SK-N-SH (cell line): Measurements from ENCODE around the gene SYNGR1. TPM values are rescaled to one million over a fixed set of nuclear protein-coding genes. Genes with fewer than 3 reads are reported as not detected.

Experiments used
- CTCF ChIA-PET: fragments of 300-600, 350-600 bp; formaldehyde crosslinking; extraction: SDS; loops from one replicate; lab custom pipeline; 2021; lab: Yijun Ruan, JAX
- POLR2A ChIA-PET: fragments of 350-600 bp; sonication (Branson Sonifier 250); formaldehyde crosslinking; extraction: SDS; loops from one replicate; lab custom pipeline; 2020; ENCODE audit warnings: antibody characterized with exemption, inconsistent platforms; lab: Yijun Ruan, JAX
- DNase-seq: peaks from one replicate; pipeline ENCODE4 v3.0.0; 2012
- H2AFZ ChIP-seq: fragments of 200-600 bp; sonication (generic); 2 replicates; pipeline ENCODE4 v1.8.1; 2016; ENCODE audit warnings: antibody characterized with exemption, mild to moderate bottlenecking, low read depth
- H3F3A ChIP-seq: fragments of 200-600 bp; sonication (generic); replicated peaks from 2 replicates; pipeline ENCODE3; 2016; ENCODE audit warnings: antibody characterized with exemption, mild to moderate bottlenecking; ENCODE audit not compliant: insufficient read depth
- H3K27ac ChIP-seq, 2 experiments: fragments of 200-500 bp in 1 of 2; fragments of 200-600 bp in 1 of 2; sonication (Bioruptor generic) in 1 of 2; sonication (generic), shearing (Covaris generic) in 1 of 2; 2 replicates each; pipeline versions ENCODE4 v1.5.1 to v1.6.1; 2014 to 2016; ENCODE audit warnings: low read depth in 2 of 2, inconsistent platforms in 1 of 2, low read length in 1 of 2, mild to moderate bottlenecking in 1 of 2, mixed read lengths in 1 of 2
- H3K27me3 ChIP-seq: fragments of 200-600 bp; sonication (generic), shearing (Covaris generic); 2 replicates; pipeline ENCODE4 v1.6.1; 2016; ENCODE audit warnings: mixed run types; ENCODE audit not compliant: insufficient read depth
- H3K36me3 ChIP-seq, 2 experiments: fragments of 200-500 bp in 1 of 2; fragments of 200-600 bp in 1 of 2; sonication (Bioruptor generic) in 1 of 2; sonication (generic) in 1 of 2; replicated peaks in 1 of 2; 2 replicates each; pipeline versions ENCODE3 to v1.5.1; 2014 to 2016; ENCODE audit warnings: low read length in 1 of 2, mild to moderate bottlenecking in 1 of 2; ENCODE audit not compliant: insufficient read depth in 2 of 2, control insufficient read depth in 1 of 2
- H3K4me1 ChIP-seq, 2 experiments: fragments of 200-500 bp in 1 of 2; fragments of 200-600 bp in 1 of 2; sonication (Bioruptor generic) in 1 of 2; sonication (generic), shearing (Covaris generic) in 1 of 2; 2 replicates each; pipeline versions ENCODE4 v1.5.1 to v1.6.1; 2014 to 2016; ENCODE audit warnings: low read depth in 1 of 2, low read length in 1 of 2, mixed run types in 1 of 2; ENCODE audit not compliant: insufficient read depth in 2 of 2, control insufficient read depth in 1 of 2
- H3K4me2 ChIP-seq: fragments of 200-600 bp; sonication (generic), shearing (Covaris generic); 2 replicates; pipeline ENCODE4 v1.6.1; 2017; ENCODE audit warnings: mixed run types
- H3K4me3 ChIP-seq, 2 experiments: fragments of 200-500 bp in 1 of 2; fragments of 200-600 bp in 1 of 2; sonication (Bioruptor generic) in 1 of 2; sonication (generic), shearing (Covaris generic) in 1 of 2; 2 replicates each; pipeline versions ENCODE4 v1.5.1 to v1.8.1; 2014 to 2016; ENCODE audit warnings: low read depth in 2 of 2, inconsistent platforms in 1 of 2, low read length in 1 of 2, mild to moderate bottlenecking in 1 of 2, mixed read lengths in 1 of 2, moderate library complexity in 1 of 2
- H3K79me2 ChIP-seq: fragments of 200-600 bp; sonication (generic); 2 replicates; pipeline ENCODE4 v1.8.1; 2017; ENCODE audit warnings: mild to moderate bottlenecking; ENCODE audit not compliant: insufficient read depth
- H3K9ac ChIP-seq: fragments of 200-600 bp; sonication (generic); 2 replicates; pipeline ENCODE4 v1.6.1; 2017; ENCODE audit warnings: mixed run types
- H3K9me2 ChIP-seq: fragments of 200-600 bp; sonication (generic); 2 replicates; pipeline ENCODE4 v1.6.1; 2017; ENCODE audit warnings: mixed run types
- H3K9me3 ChIP-seq: fragments of 200-600 bp; sonication (generic); 2 replicates; pipeline ENCODE4 v1.6.1; 2017; ENCODE audit warnings: mixed run types, mild to moderate bottlenecking, moderate library complexity
- H4K20me1 ChIP-seq: fragments of 200-600 bp; sonication (generic); 2 replicates; pipeline ENCODE4 v1.6.1; 2017; ENCODE audit warnings: mild to moderate bottlenecking, mixed run types; ENCODE audit not compliant: insufficient read depth
- CHD2 ChIP-seq: fragments of 150-350 bp; IDR thresholded peaks from 2 replicates; pipeline ENCODE4 v1.6.1; 2018; ENCODE audit warnings: low read length; ENCODE audit not compliant: partially characterized antibody
- ELF1 ChIP-seq: IDR thresholded peaks from 2 replicates; pipeline ENCODE4 v1.4.0; 2012
- EZH2phosphoT487 ChIP-seq: fragments of 200-600 bp; sonication (generic); IDR thresholded peaks from 2 replicates; pipeline ENCODE4 v1.6.1; 2017; ENCODE audit warnings: low read depth, mixed run types, mild to moderate bottlenecking, antibody characterized with exemption, moderate library complexity, borderline replicate concordance
- FOSL2 ChIP-seq: IDR thresholded peaks from 2 replicates; pipeline ENCODE4 v1.4.0; 2012; ENCODE audit warnings: low read depth, mild to moderate bottlenecking, moderate library complexity, borderline replicate concordance
- FOXJ3 ChIP-seq: sonication (generic); formaldehyde crosslinking; IDR thresholded peaks from 2 replicates; pipeline ENCODE4 v1.5.1; 2020; ENCODE audit warnings: mild to moderate bottlenecking, missing genetic modification reagents
- FOXM1 ChIP-seq: IDR thresholded peaks from 2 replicates; pipeline ENCODE4 v1.4.0; 2012; ENCODE audit warnings: low read depth, mild to moderate bottlenecking
- GATA2 ChIP-seq: sonication (generic); formaldehyde crosslinking; IDR thresholded peaks from 2 replicates; pipeline ENCODE4 v1.5.0; 2020; ENCODE audit warnings: mild to moderate bottlenecking, missing genetic modification reagents
- MXI1 ChIP-seq: IDR thresholded peaks from 2 replicates; pipeline ENCODE4 v1.6.1; 2012; ENCODE audit warnings: mild to moderate bottlenecking, low read depth, low read length, improper control_type of control experiment
- NRF1 ChIP-seq: IDR thresholded peaks from 2 replicates; pipeline ENCODE4 v1.6.1; 2012; ENCODE audit warnings: low read depth, mild to moderate bottlenecking, low read length
- POLR2AphosphoS5 ChIP-seq: IDR thresholded peaks from 2 replicates; pipeline ENCODE4 v1.6.1; 2012; ENCODE audit warnings: low read depth, low read length
- RAD21 ChIP-seq: IDR thresholded peaks from 2 replicates; pipeline ENCODE4 v1.6.1; 2012; ENCODE audit warnings: mild to moderate bottlenecking, low read length
- RCOR1 ChIP-seq: fragments of 150-350 bp; IDR thresholded peaks from 2 replicates; pipeline ENCODE4 v1.6.1; 2017; ENCODE audit warnings: antibody characterized with exemption, low read length
- RFX5 ChIP-seq: IDR thresholded peaks from 2 replicates; pipeline ENCODE4 v1.6.1; 2012; ENCODE audit warnings: mild to moderate bottlenecking, improper control_type of control experiment, low read length
- SMC3 ChIP-seq: IDR thresholded peaks from 2 replicates; pipeline ENCODE4 v1.6.1; 2012; ENCODE audit warnings: low read depth, low read length, improper control_type of control experiment
- TAF1 ChIP-seq: IDR thresholded peaks from 2 replicates; pipeline ENCODE4 v1.6.1; 2012; ENCODE audit warnings: low read depth, mild to moderate bottlenecking, low read length, moderate library complexity, borderline replicate concordance
- TCF12 ChIP-seq: IDR thresholded peaks from 2 replicates; pipeline ENCODE4 v1.4.0; 2012
- YY1 ChIP-seq: IDR thresholded peaks from 2 replicates; pipeline ENCODE4 v1.4.0; 2012; ENCODE audit warnings: low read depth, mild to moderate bottlenecking
- WGBS: methylation state at CpG from one replicate; pipeline ENCODE4 v1.1.6; 2017; ENCODE audit warnings: low lambda C conversion rate; 5-methylcytosine and 5-hydroxymethylcytosine counted together
- polyA plus RNA-seq, 3 experiments: library from polyadenylated mRNA; depleted of rRNA; stranded (reverse); fragments of >200 nt; gene quantifications; 2 replicates each; pipeline ENCODE4 v1.2.3, GENCODE V29; 2012
- TF ChIP-seq, protein P1 (sequence below): IDR thresholded peaks from 2 replicates; pipeline ENCODE4 v1.6.1; 2012; ENCODE audit warnings: mild to moderate bottlenecking, low read depth, low read length, moderate library complexity
- TF ChIP-seq, protein P2 (sequence below): IDR thresholded peaks from 2 replicates; pipeline ENCODE4 v1.4.0; 2012; ENCODE audit warnings: low read depth, borderline replicate concordance
- TF ChIP-seq, protein P3 (sequence below): IDR thresholded peaks from 2 replicates; pipeline ENCODE4 v1.4.0; 2012; ENCODE audit warnings: low read depth

SYNGR1 gene
- polyA plus RNA-seq, 1 of the 3 experiments (the other 2 are of a cell fraction), result 18.7 TPM

DNA sequence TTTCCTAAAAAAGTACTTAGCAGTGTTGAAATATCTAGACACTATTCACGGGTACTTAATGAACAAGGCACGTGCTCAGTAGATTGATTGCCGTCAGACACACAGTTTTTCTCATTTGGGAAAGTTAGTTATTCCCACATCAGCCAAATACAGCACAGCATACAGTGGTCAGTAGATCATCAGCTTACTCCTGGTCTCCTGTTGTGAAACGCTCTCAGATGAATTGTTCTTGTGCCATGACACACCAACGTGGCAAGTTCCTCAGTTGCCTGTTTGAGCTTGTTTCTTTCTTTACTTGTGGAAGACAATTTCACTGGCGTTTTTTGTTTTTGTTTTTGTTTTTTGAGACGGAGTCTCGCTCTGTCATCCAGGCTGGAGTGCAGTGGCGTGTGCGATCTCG is 58.4 kb downstream of the SYNGR1 start:
- H3K79me2 ChIP-seq, result no peaks in the 10 kb centered on the region; the same call in 1 of the 2 replicates
- no peaks in the 10 kb centered on the region for H3F3A ChIP-seq
- no peaks in the 10 kb centered on the region for H3K4me1 ChIP-seq
- H3K4me3 ChIP-seq, result no peak overlapping the region
- no peak overlapping the region for H2AFZ ChIP-seq
- POLR2A ChIA-PET, result no interaction called here
- DNase-seq, result no peak
- CTCF ChIA-PET, result no interaction called here
- H3K36me3 ChIP-seq, result no peaks in the 10 kb centered on the region
- H4K20me1 ChIP-seq, result no peaks in the 10 kb centered on the region
- H3K9me3 ChIP-seq, result no peaks in the 10 kb centered on the region
- no peaks in the 10 kb centered on the region for H3K27me3 ChIP-seq
- no peaks in the 10 kb centered on the region for H3K9me2 ChIP-seq
- TF ChIP-seq SMC3 (no peak), TCF12 (no peak), FOSL2 (no peak), FOXM1 (no peak), FOXJ3 (no peak), RFX5 (no peak), CHD2 (no peak), YY1 (no peak), NRF1 (no peak), MXI1 (no peak), POLR2AphosphoS5 (no peak), RAD21 (no peak), ELF1 (no peak), TAF1 (no peak), GATA2 (CRISPR knock-in tag) (no peak), RCOR1 (no peak), EZH2phosphoT487 (no peak)
- TF ChIP-seq, protein P1, sequence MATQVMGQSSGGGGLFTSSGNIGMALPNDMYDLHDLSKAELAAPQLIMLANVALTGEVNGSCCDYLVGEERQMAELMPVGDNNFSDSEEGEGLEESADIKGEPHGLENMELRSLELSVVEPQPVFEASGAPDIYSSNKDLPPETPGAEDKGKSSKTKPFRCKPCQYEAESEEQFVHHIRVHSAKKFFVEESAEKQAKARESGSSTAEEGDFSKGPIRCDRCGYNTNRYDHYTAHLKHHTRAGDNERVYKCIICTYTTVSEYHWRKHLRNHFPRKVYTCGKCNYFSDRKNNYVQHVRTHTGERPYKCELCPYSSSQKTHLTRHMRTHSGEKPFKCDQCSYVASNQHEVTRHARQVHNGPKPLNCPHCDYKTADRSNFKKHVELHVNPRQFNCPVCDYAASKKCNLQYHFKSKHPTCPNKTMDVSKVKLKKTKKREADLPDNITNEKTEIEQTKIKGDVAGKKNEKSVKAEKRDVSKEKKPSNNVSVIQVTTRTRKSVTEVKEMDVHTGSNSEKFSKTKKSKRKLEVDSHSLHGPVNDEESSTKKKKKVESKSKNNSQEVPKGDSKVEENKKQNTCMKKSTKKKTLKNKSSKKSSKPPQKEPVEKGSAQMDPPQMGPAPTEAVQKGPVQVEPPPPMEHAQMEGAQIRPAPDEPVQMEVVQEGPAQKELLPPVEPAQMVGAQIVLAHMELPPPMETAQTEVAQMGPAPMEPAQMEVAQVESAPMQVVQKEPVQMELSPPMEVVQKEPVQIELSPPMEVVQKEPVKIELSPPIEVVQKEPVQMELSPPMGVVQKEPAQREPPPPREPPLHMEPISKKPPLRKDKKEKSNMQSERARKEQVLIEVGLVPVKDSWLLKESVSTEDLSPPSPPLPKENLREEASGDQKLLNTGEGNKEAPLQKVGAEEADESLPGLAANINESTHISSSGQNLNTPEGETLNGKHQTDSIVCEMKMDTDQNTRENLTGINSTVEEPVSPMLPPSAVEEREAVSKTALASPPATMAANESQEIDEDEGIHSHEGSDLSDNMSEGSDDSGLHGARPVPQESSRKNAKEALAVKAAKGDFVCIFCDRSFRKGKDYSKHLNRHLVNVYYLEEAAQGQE, result no peak
- TF ChIP-seq, protein P2, sequence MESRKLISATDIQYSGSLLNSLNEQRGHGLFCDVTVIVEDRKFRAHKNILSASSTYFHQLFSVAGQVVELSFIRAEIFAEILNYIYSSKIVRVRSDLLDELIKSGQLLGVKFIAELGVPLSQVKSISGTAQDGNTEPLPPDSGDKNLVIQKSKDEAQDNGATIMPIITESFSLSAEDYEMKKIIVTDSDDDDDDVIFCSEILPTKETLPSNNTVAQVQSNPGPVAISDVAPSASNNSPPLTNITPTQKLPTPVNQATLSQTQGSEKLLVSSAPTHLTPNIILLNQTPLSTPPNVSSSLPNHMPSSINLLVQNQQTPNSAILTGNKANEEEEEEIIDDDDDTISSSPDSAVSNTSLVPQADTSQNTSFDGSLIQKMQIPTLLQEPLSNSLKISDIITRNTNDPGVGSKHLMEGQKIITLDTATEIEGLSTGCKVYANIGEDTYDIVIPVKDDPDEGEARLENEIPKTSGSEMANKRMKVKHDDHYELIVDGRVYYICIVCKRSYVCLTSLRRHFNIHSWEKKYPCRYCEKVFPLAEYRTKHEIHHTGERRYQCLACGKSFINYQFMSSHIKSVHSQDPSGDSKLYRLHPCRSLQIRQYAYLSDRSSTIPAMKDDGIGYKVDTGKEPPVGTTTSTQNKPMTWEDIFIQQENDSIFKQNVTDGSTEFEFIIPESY, result no peak
- TF ChIP-seq, protein P3, sequence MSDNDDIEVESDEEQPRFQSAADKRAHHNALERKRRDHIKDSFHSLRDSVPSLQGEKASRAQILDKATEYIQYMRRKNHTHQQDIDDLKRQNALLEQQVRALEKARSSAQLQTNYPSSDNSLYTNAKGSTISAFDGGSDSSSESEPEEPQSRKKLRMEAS, result no peak
- no peak overlapping the region for H3K27ac ChIP-seq
- H3K9ac ChIP-seq, result no peak overlapping the region
- WGBS, result 92% methylated on average over 11 of the region's 11 CpGs
- no peak overlapping the region for H3K4me2 ChIP-seq
